Measurements from ENCODE around the gene MYOG. TPM values are rescaled to one million over a fixed set of nuclear protein-coding genes. Genes with fewer than 3 reads are reported as not detected.

MYOG gene
- total and polyA plus RNA-seq, 4 experiments from 2014 or later: not detected

GRCh38 chr1:203099805-203100515 is 14.1 kb upstream of the MYOG start:
- H3K27ac Mint-ChIP-seq: no peak overlapping the region
- Histone ChIP-seq H3K9me3 (ENCODE audit: control insufficient read depth in 1 of 2, low read length in 2 of 2) (no peaks in the 10 kb centered on the region), H3K27ac (ENCODE audit: low read depth, low read length) (no peak overlapping the region), H3K36me3 (ENCODE audit: insufficient read depth, low read length) (no peaks in the 10 kb centered on the region), H3K4me3 (ENCODE audit: low read length in 2 of 2) (no peak overlapping the region), H3K27me3 (ENCODE audit: insufficient read depth, low read length) (no peaks in the 10 kb centered on the region), H3K4me1 (ENCODE audit: insufficient read depth, low read length) (no peaks in the 10 kb centered on the region)
- no peaks in the 10 kb centered on the region for H3K36me3 Mint-ChIP-seq
- ChIA-PET CTCF (ENCODE audit: partially characterized antibody) (interaction anchor here (1.6 kb wide), 1 partner anchor 48 kb away, joined by 3 read pairs; no protein-coding TSS in a partner anchor), POLR2A (ENCODE audit: partially characterized antibody) (no interaction called here)
- H3K27me3 Mint-ChIP-seq: peaks cover 12 to 17% of the 10 kb centered on the region in 2 donors
- no peak overlapping the region for H3K4me3 Mint-ChIP-seq
- no peak for DNase-seq
- peaks cover 2 to 25% (median 16%) of the 10 kb centered on the region in 8 donors for H3K9me3 Mint-ChIP-seq
- H3K4me1 Mint-ChIP-seq: no peaks in the 10 kb centered on the region
- intact Hi-C loops (cut with micrococcal nuclease): no loop called here

GRCh38 chr1:203098914-203099520 is 13.2 kb upstream of the MYOG start:
- peaks cover 12 to 15% of the 10 kb centered on the region in 2 donors for H3K27me3 Mint-ChIP-seq
- CTCF ChIA-PET (ENCODE audit: partially characterized antibody): no interaction called here

GRCh38 chr1:203098445-203098844 is 12.6 kb upstream of the MYOG start:
- Mint-ChIP-seq H3K9me3 (peaks cover 2 to 35% (median 25%) of the 10 kb centered on the region in 8 donors), H3K27me3 (peaks cover 12 to 15% of the 10 kb centered on the region in 2 donors), H3K4me1 (no peaks in the 10 kb centered on the region), H3K36me3 (peaks cover 0 to 1% of the 10 kb centered on the region in 2 donors), H3K4me3 (no peak overlapping the region), H3K27ac (no peak overlapping the region)
- no peaks in the 10 kb centered on the region for H3K9me3 ChIP-seq (ENCODE audit: control insufficient read depth in 1 of 2, low read length in 2 of 2)
- no peak overlapping the region for H3K4me3 ChIP-seq (ENCODE audit: low read length in 2 of 2)
- no peaks in the 10 kb centered on the region for H3K36me3 ChIP-seq (ENCODE audit: insufficient read depth, low read length)
- no peaks in the 10 kb centered on the region for H3K4me1 ChIP-seq (ENCODE audit: insufficient read depth, low read length)
- no peak overlapping the region for H3K27ac ChIP-seq (ENCODE audit: low read depth, low read length)
- CTCF ChIA-PET (ENCODE audit: partially characterized antibody): no interaction called here
- DNase-seq: no peak
- intact Hi-C loops (cut with micrococcal nuclease): no loop called here
- POLR2A ChIA-PET (ENCODE audit: partially characterized antibody): no interaction called here
- H3K27me3 ChIP-seq (ENCODE audit: insufficient read depth, low read length): no peaks in the 10 kb centered on the region

More at GRCh38 chr1:203098914-203099520, 13.2 kb upstream of the MYOG start:
- no peaks in the 10 kb centered on the region for H3K36me3 ChIP-seq (ENCODE audit: insufficient read depth, low read length)
- H3K27me3 ChIP-seq (ENCODE audit: insufficient read depth, low read length): no peaks in the 10 kb centered on the region
- POLR2A ChIA-PET (ENCODE audit: partially characterized antibody): no interaction called here
- no peak overlapping the region for H3K4me3 Mint-ChIP-seq
- no peak for DNase-seq
- H3K9me3 Mint-ChIP-seq: peaks cover 2 to 32% (median 23%) of the 10 kb centered on the region in 8 donors
- H3K9me3 ChIP-seq (ENCODE audit: control insufficient read depth in 1 of 2, low read length in 2 of 2): no peaks in the 10 kb centered on the region
- peaks cover 0 to 1% of the 10 kb centered on the region in 2 donors for H3K36me3 Mint-ChIP-seq
- H3K4me1 Mint-ChIP-seq: no peaks in the 10 kb centered on the region
- H3K27ac ChIP-seq (ENCODE audit: low read depth, low read length): no peak overlapping the region
- no peaks in the 10 kb centered on the region for H3K4me1 ChIP-seq (ENCODE audit: insufficient read depth, low read length)
- no peak overlapping the region for H3K4me3 ChIP-seq (ENCODE audit: low read length in 2 of 2)
- H3K27ac Mint-ChIP-seq: no peak overlapping the region
- intact Hi-C loops (cut with micrococcal nuclease): no loop called here

- peaks cover 2 to 39% (median 25%) of the 10 kb centered on the region in 8 donors for H3K9me3 Mint-ChIP-seq
- no peak overlapping the region for H3K4me3 Mint-ChIP-seq
- H3K27me3 Mint-ChIP-seq: peaks cover 8 to 18% of the 10 kb centered on the region in 2 donors
- POLR2A ChIA-PET (ENCODE audit: partially characterized antibody): no interaction called here
- Histone ChIP-seq H3K9me3 (ENCODE audit: control insufficient read depth in 1 of 2, low read length in 2 of 2) (no peaks in the 10 kb centered on the region), H3K27me3 (ENCODE audit: insufficient read depth, low read length) (no peaks in the 10 kb centered on the region), H3K36me3 (ENCODE audit: insufficient read depth, low read length) (no peaks in the 10 kb centered on the region), H3K4me1 (ENCODE audit: insufficient read depth, low read length) (no peaks in the 10 kb centered on the region), H3K4me3 (ENCODE audit: low read length in 2 of 2) (no peak overlapping the region), H3K27ac (ENCODE audit: low read depth, low read length) (no peak overlapping the region)
- H3K36me3 Mint-ChIP-seq: peaks cover 0 to 1% of the 10 kb centered on the region in 2 donors
- no peaks in the 10 kb centered on the region for H3K4me1 Mint-ChIP-seq
- H3K27ac Mint-ChIP-seq: no peak overlapping the region
- no peak for DNase-seq
- intact Hi-C loops (cut with micrococcal nuclease): no loop called here
- CTCF ChIA-PET (ENCODE audit: partially characterized antibody): no interaction called here
These were observed 11.2 kb upstream of the MYOG start for GRCh38 chr1:203097001-203097400.

GRCh38 chr1:203096566-203096965 is 10.8 kb upstream of the MYOG start:
- H3K9me3 Mint-ChIP-seq: peaks cover 2 to 39% (median 25%) of the 10 kb centered on the region in 8 donors

GRCh38 chr1:203095061-203095690 is 9.4 kb upstream of the MYOG start:
- peaks cover 14 to 15% of the 10 kb centered on the region in 2 donors for H3K27me3 Mint-ChIP-seq
- peaks cover 2 to 39% (median 26%) of the 10 kb centered on the region in 8 donors for H3K9me3 Mint-ChIP-seq
- H3K4me1 Mint-ChIP-seq: no peaks in the 10 kb centered on the region
- DNase-seq: no peak
- ChIA-PET POLR2A (ENCODE audit: partially characterized antibody) (no interaction called here), CTCF (ENCODE audit: partially characterized antibody) (no interaction called here)
- H3K27ac ChIP-seq (ENCODE audit: low read depth, low read length): no peak overlapping the region
- no peaks in the 10 kb centered on the region for H3K36me3 ChIP-seq (ENCODE audit: insufficient read depth, low read length)
- no peaks in the 10 kb centered on the region for H3K4me1 ChIP-seq (ENCODE audit: insufficient read depth, low read length)
- peaks cover 0 to 1% of the 10 kb centered on the region in 2 donors for H3K36me3 Mint-ChIP-seq
- no peaks in the 10 kb centered on the region for H3K9me3 ChIP-seq (ENCODE audit: control insufficient read depth in 1 of 2, low read length in 2 of 2)
- H3K27me3 ChIP-seq (ENCODE audit: insufficient read depth, low read length): no peaks in the 10 kb centered on the region
- no peak overlapping the region for H3K27ac Mint-ChIP-seq
- intact Hi-C loops (cut with micrococcal nuclease): no loop called here
- H3K4me3 Mint-ChIP-seq: no peak overlapping the region
- H3K4me3 ChIP-seq (ENCODE audit: low read length in 2 of 2): no peak overlapping the region

More at GRCh38 chr1:203096566-203096965, 10.8 kb upstream of the MYOG start:
- Mint-ChIP-seq H3K27ac (no peak overlapping the region), H3K27me3 (peaks cover 8 to 16% of the 10 kb centered on the region in 2 donors), H3K36me3 (peaks cover 0 to 1% of the 10 kb centered on the region in 2 donors), H3K4me3 (no peak overlapping the region), H3K4me1 (no peaks in the 10 kb centered on the region)
- Histone ChIP-seq H3K4me3 (ENCODE audit: low read length in 2 of 2) (no peak overlapping the region), H3K27me3 (ENCODE audit: insufficient read depth, low read length) (no peaks in the 10 kb centered on the region), H3K9me3 (ENCODE audit: control insufficient read depth in 1 of 2, low read length in 2 of 2) (no peaks in the 10 kb centered on the region), H3K36me3 (ENCODE audit: insufficient read depth, low read length) (no peaks in the 10 kb centered on the region), H3K4me1 (ENCODE audit: insufficient read depth, low read length) (no peaks in the 10 kb centered on the region), H3K27ac (ENCODE audit: low read depth, low read length) (no peak overlapping the region)
- CTCF ChIA-PET (ENCODE audit: partially characterized antibody): no interaction called here
- POLR2A ChIA-PET (ENCODE audit: partially characterized antibody): no interaction called here
- intact Hi-C loops (cut with micrococcal nuclease): no loop called here
- no peak for DNase-seq

GRCh38 chr1:203093754-203094410 is 8.1 kb upstream of the MYOG start:
- DNase-seq: no peak
- Histone ChIP-seq H3K9me3 (ENCODE audit: control insufficient read depth in 1 of 2, low read length in 2 of 2) (no peaks in the 10 kb centered on the region), H3K27me3 (ENCODE audit: insufficient read depth, low read length) (no peaks in the 10 kb centered on the region), H3K36me3 (ENCODE audit: insufficient read depth, low read length) (no peaks in the 10 kb centered on the region), H3K27ac (ENCODE audit: low read depth, low read length) (no peak overlapping the region), H3K4me1 (ENCODE audit: insufficient read depth, low read length) (no peaks in the 10 kb centered on the region), H3K4me3 (ENCODE audit: low read length in 2 of 2) (no peak overlapping the region)
- Mint-ChIP-seq H3K9me3 (peaks cover 2 to 37% (median 26%) of the 10 kb centered on the region in 8 donors), H3K27ac (no peak overlapping the region), H3K4me1 (no peaks in the 10 kb centered on the region), H3K4me3 (no peak overlapping the region), H3K27me3 (peaks cover 8 to 11% of the 10 kb centered on the region in 2 donors), H3K36me3 (peaks cover 0 to 1% of the 10 kb centered on the region in 2 donors)
- intact Hi-C loops (cut with micrococcal nuclease): no loop called here
- CTCF ChIA-PET (ENCODE audit: partially characterized antibody): interaction anchor here (0.7 kb wide), 1 partner anchor 9 kb away, joined by 3 read pairs; no protein-coding TSS in a partner anchor
- POLR2A ChIA-PET (ENCODE audit: partially characterized antibody): no interaction called here

Measured in CD4-positive, alpha-beta memory T cell (primary cell).